BLaER1 (cell line): ENCODE data around the gene MGRN1.

Source experiments
- H3K27ac ChIP-seq: shearing (Covaris generic); formaldehyde crosslinking; 2 replicates; pipeline ENCODE4 v1.8.1; 2022
- H3K27me3 ChIP-seq: shearing (Covaris generic); formaldehyde crosslinking; 2 replicates; pipeline ENCODE4 v1.8.1; 2022
- H3K36me3 ChIP-seq: shearing (Covaris generic); formaldehyde crosslinking; 2 replicates; pipeline ENCODE4 v1.8.1; 2022
- H3K4me1 ChIP-seq: shearing (Covaris generic); formaldehyde crosslinking; 2 replicates; pipeline ENCODE4 v1.8.1; 2022
- H3K4me2 ChIP-seq: shearing (Covaris generic); formaldehyde crosslinking; 2 replicates; pipeline ENCODE4 v1.8.1; 2022
- H3K4me3 ChIP-seq: shearing (Covaris generic); formaldehyde crosslinking; 2 replicates; pipeline ENCODE4 v1.8.1; 2022
- H3K9ac ChIP-seq: shearing (Covaris generic); formaldehyde crosslinking; 2 replicates; pipeline ENCODE4 v1.8.1; 2022
- H3K9me3 ChIP-seq: shearing (Covaris generic); formaldehyde crosslinking; 2 replicates; pipeline ENCODE4 v1.8.1; 2022
- H4K20me1 ChIP-seq: shearing (Covaris generic); formaldehyde crosslinking; 2 replicates; pipeline ENCODE4 v1.8.1; 2022
- Cebpa-rat ChIP-seq: shearing (Covaris generic); IDR thresholded peaks from 2 replicates; pipeline ENCODE4 v1.8.1; 2022

MGRN1 gene

DNA sequence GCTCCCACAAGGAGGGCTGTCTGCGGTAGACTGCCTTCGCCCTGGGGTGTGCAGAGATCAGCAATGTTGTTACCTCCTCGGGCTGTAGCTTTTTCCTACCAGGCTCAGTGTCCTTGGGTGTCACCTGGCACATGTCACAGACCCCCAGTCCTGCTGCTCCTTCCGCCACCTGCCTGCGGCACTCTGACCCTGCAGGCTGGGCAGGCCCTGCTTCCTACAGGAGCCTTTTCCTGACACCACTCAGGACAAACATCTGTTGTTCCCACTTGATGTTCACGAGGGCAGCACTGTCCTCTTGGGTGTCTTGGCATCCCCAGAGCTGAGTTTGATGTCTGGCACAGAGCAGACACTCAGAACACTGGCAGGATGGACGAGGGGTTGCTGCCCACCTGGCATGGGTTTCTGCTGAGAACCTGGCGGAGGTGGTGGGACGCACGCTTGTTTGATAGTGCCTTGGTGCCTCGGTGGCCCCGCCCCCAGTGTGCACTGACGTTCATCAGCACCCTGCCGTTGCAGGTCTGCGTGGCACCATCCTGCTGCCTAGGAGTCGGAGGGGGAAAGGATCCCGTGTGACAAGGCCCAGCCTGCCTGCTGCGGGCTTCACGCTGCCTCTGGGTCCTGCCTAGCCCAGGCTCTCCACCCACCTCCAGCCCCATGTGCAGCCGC is 42.0 kb downstream of the MGRN1 start:
- no peak for TF ChIP-seq Cebpa-rat
- Histone ChIP-seq H3K4me1 (peaks cover 49% of the 10 kb centered on the region), H3K36me3 (peaks cover 66% of the 10 kb centered on the region), H3K27ac (no peak overlapping the region), H3K4me2 (peak overlapping the region; percentile 91), H3K27me3 (no peaks in the 10 kb centered on the region), H3K9ac (no peak overlapping the region), H4K20me1 (peaks cover 62% of the 10 kb centered on the region), H3K9me3 (no peaks in the 10 kb centered on the region), H3K4me3 (no peak overlapping the region)

DNA sequence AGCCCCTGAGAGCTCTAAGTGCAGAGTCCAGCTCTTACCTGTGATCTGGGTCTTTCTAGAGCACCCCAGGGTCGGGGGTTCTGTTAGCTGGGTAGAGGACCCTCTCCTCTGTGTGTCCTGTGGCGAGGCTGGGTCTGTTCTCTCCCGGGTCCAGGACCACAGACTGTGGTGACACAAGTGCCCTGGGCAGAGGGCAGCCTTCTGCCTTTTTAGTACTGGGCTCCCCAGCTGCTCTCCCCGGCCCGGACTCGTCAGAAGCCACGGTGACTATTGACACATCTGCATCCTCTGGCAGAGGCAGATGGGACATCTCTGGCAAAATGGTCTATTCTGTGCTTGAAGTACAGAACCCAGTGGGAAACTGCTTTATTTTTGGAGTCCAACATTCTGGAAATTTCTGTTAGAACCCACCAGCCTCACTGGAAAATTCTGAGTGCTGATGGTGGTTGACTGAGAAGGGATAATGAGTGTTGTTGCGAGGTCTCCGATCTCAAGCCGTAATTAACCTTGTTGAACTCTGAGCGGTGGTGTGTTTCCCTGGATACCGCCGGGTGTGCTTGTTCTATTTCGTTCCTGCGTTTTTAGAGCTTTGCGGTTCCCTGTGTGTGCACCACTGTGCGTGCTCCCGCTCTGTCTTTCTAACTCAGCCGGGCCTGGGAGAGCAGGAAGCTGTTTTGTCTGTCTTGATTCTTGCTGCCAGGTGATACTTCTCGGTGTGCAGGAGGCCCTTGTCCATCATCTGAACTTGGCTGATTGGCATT is 42.8 kb downstream of the MGRN1 start:
- Histone ChIP-seq H3K9me3 (no peaks in the 10 kb centered on the region), H3K4me3 (no peak overlapping the region), H3K27ac (no peak overlapping the region), H3K36me3 (peaks cover 74% of the 10 kb centered on the region), H3K4me1 (peaks cover 42% of the 10 kb centered on the region), H3K4me2 (no peak overlapping the region), H3K27me3 (no peaks in the 10 kb centered on the region), H3K9ac (no peak overlapping the region), H4K20me1 (peaks cover 55% of the 10 kb centered on the region)
- no peak for TF ChIP-seq Cebpa-rat

- peaks cover 44% of the 10 kb centered on the region for H4K20me1 ChIP-seq
- peaks cover 32% of the 10 kb centered on the region for H3K4me1 ChIP-seq
- H3K36me3 ChIP-seq, result peaks cover 84% of the 10 kb centered on the region
- no peak overlapping the region for H3K9ac ChIP-seq
- no peak for TF ChIP-seq Cebpa-rat
- no peaks in the 10 kb centered on the region for H3K9me3 ChIP-seq
- H3K27me3 ChIP-seq, result no peaks in the 10 kb centered on the region
- H3K27ac ChIP-seq, result no peak overlapping the region
- H3K4me3 ChIP-seq, result no peak overlapping the region
- H3K4me2 ChIP-seq, result no peak overlapping the region
Observed at GRCh38 chr16:4668313-4668960, 43.8 kb downstream of the MGRN1 start.

DNA sequence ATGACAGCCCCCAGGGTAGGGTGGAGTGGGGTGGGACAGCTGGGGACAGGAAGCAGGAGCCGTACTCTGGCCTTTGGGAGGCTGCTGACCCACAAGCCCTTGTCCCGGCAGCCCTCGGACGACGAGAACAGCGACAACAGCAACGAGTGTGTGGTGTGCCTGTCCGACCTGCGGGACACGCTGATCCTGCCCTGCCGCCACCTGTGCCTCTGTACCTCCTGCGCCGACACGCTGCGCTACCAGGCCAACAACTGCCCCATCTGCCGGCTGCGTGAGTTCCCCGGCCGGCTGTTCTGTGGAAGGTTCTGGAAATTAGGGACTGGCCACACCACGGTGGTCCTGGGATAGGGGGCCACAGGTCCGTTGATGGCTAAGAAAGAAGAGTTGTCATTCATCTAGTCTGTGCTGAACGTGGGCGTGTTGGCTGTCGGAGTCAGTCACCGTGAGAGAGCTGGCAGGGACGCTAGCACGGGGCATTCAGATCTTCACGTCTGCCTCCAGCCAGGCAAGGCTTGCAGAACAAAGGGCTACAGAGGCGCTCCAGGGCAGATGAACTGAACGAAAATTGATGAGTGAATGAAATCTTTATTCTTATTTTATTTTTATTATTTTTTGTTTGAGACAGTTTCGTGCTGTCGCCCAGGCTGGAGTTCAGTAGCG is 48.9 kb downstream of the MGRN1 start:
- Histone ChIP-seq H3K4me3 (no peak overlapping the region), H3K27ac (no peak overlapping the region), H4K20me1 (peaks cover 28% of the 10 kb centered on the region), H3K4me2 (no peak overlapping the region), H3K27me3 (no peaks in the 10 kb centered on the region), H3K4me1 (peaks cover 26% of the 10 kb centered on the region), H3K9ac (no peak overlapping the region), H3K36me3 (peaks cover 89% of the 10 kb centered on the region), H3K9me3 (no peaks in the 10 kb centered on the region)
- TF ChIP-seq Cebpa-rat, result no peak

DNA sequence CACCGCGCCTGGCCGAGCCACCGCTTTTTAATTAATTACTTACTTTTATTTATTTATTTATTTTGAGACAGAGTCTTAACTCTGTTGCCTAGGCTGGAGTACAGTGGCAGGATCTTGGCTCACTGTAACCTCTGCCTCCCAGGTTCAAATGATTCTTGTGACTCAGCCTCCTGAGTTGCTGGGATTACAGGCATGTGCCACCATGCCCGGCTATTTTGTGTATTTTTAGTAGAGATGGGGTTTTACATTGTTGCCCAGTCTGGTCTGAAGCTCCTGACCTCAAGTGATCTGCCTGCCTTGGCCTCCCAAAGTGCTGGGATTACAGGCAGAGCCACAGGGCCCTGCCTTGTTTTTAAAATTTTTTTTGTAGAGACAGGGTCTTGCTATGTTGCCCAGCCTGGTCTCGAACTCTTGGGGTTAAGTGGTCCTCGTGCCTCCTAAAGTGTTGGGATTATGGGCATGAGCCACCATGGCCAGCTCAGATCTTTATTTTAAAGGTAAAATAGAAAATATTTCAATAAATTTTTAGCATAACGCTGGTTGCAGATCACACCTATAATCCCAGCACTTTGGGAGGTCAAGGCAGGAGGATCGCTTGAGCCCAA is 50.4 kb downstream of the MGRN1 start:
- Histone ChIP-seq H3K27ac (no peak overlapping the region), H3K4me1 (peaks cover 29% of the 10 kb centered on the region), H3K4me3 (no peak overlapping the region), H3K9me3 (no peaks in the 10 kb centered on the region), H3K36me3 (peaks cover 89% of the 10 kb centered on the region), H3K4me2 (peak overlapping the region; percentile 67; the same call in 1 of the 2 replicates), H4K20me1 (peaks cover 34% of the 10 kb centered on the region), H3K27me3 (no peaks in the 10 kb centered on the region), H3K9ac (no peak overlapping the region)
- no peak for TF ChIP-seq Cebpa-rat

- Histone ChIP-seq H3K4me2 (peak overlapping the region; percentile 67), H3K9me3 (no peaks in the 10 kb centered on the region), H3K4me1 (peaks cover 29% of the 10 kb centered on the region), H3K27ac (peak overlapping the region; percentile 56), H4K20me1 (peaks cover 36% of the 10 kb centered on the region), H3K9ac (peak overlapping the region; percentile 63), H3K36me3 (peaks cover 87% of the 10 kb centered on the region), H3K4me3 (no peak overlapping the region), H3K27me3 (no peaks in the 10 kb centered on the region)
- TF ChIP-seq Cebpa-rat, result no peak
Observed at GRCh38 chr16:4675864-4676786, 51.5 kb downstream of the MGRN1 start.

DNA sequence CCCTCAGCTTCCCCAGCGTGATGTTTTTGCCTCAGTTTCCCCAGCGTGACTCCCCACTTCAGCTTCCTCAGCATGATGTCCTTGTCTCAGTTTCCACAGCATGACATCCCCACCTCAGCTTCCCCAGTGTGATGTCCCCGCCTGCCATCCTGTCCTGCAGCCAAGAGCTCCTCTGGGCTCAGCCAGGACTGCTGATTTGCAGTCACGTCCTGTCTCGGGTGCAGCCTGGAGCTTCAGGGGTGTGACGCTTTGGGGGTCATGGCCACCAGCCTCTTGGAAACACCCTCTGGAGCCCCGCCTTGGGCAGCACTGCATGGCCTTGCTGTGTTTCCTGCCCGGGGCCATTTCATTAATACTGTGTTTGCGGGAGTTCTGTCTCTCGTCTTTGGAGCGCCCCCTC is 52.2 kb downstream of the MGRN1 start:
- Histone ChIP-seq H3K4me2 (no peak overlapping the region; the same call in 1 of the 2 replicates), H3K4me1 (peaks cover 29% of the 10 kb centered on the region), H3K27ac (no peak overlapping the region), H3K9me3 (no peaks in the 10 kb centered on the region), H3K36me3 (peaks cover 87% of the 10 kb centered on the region), H3K9ac (no peak overlapping the region), H3K4me3 (no peak overlapping the region), H3K27me3 (no peaks in the 10 kb centered on the region), H4K20me1 (peaks cover 42% of the 10 kb centered on the region)
- TF ChIP-seq Cebpa-rat, result no peak

DNA sequence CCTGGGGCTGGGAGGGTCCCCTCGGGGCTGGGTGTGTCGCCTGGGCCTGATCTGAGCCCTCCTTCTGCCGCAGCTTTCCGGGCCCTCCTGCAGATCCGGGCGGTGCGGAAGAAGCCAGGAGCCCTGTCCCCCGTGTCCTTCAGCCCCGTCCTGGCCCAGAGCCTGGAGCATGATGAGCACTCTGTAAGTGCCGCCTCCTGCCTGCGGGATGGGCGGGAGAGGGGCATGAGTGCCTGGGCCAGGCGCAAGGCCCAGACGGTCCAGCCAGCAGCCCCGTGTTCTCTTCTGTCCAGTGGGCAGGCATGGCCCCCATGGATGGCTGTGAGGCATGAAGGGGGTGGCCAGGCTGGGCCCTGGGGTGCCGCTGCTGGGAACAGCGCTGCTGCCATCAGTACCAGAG is 52.8 kb downstream of the MGRN1 start:
- Histone ChIP-seq H4K20me1 (peaks cover 42% of the 10 kb centered on the region), H3K27me3 (no peaks in the 10 kb centered on the region), H3K27ac (no peak overlapping the region), H3K9me3 (no peaks in the 10 kb centered on the region), H3K9ac (no peak overlapping the region), H3K4me1 (peaks cover 29% of the 10 kb centered on the region), H3K4me2 (no peak overlapping the region), H3K36me3 (peaks cover 87% of the 10 kb centered on the region), H3K4me3 (no peak overlapping the region)
- TF ChIP-seq Cebpa-rat, result no peak
